NCI-H2171 treated with DMSO at 0.1 percent for 48 hours (cell line): ENCODE data around the gene CRYGN.

Experiments
- DNase-seq: peaks from one replicate; lab custom pipeline; 2025; lab: John Stamatoyannopoulos, UW

The CRYGN gene

GRCh38 chr7:151391358-151391730, 48.6 kb downstream of the CRYGN start:
- DNase-seq: no peak

GRCh38 chr7:151390598-151391357, 49.2 kb downstream of the CRYGN start:
- DNase-seq: no peak

GRCh38 chr7:151389768-151390597, 50.0 kb downstream of the CRYGN start:
- DNase-seq: no peak

GRCh38 chr7:151389096-151389767, 50.7 kb downstream of the CRYGN start:
- DNase-seq: no peak

GRCh38 chr7:151388430-151388829, 51.5 kb downstream of the CRYGN start:
- DNase-seq: no peak

- no peak for DNase-seq
Observed at GRCh38 chr7:151388007-151388297, 52.0 kb downstream of the CRYGN start.

GRCh38 chr7:151387161-151388006, 52.6 kb downstream of the CRYGN start:
- no peak for DNase-seq

GRCh38 chr7:151386301-151387160, 53.4 kb downstream of the CRYGN start:
- DNase-seq: no peak

- DNase-seq: no peak
Observed at GRCh38 chr7:151385626-151386300, 54.2 kb downstream of the CRYGN start.

- DNase-seq: no peak
Observed at GRCh38 chr7:151384776-151385625, 54.9 kb downstream of the CRYGN start.

GRCh38 chr7:151384352-151384697, 55.6 kb downstream of the CRYGN start:
- no peak for DNase-seq

GRCh38 chr7:151383638-151384351, 56.1 kb downstream of the CRYGN start:
- no peak for DNase-seq

GRCh38 chr7:151382079-151382885, 57.7 kb downstream of the CRYGN start:
- DNase-seq: peak; percentile 73

GRCh38 chr7:151381348-151382078, 58.4 kb downstream of the CRYGN start:
- DNase-seq: peak; percentile 33

GRCh38 chr7:151381098-151381347, 58.9 kb downstream of the CRYGN start:
- no peak for DNase-seq

GRCh38 chr7:151380199-151381097, 59.5 kb downstream of the CRYGN start:
- no peak for DNase-seq
